A673 (cell line): Measurements from ENCODE around the gene ELFN2. TPM values are rescaled to one million over a fixed set of nuclear protein-coding genes. Genes with fewer than 3 reads are reported as not detected.

Source experiments
- BruUV-seq: library from RNA; stranded (reverse); fragments of 400-500 nt; replicated peaks from 2 replicates; lab custom pipeline; 2021; lab: Mats Ljungman, UMichigan
- CTCF ChIA-PET: fragments of 300-600 bp; sonication (Branson Sonifier 250); formaldehyde crosslinking; loops from one replicate; lab custom pipeline; 2022; ENCODE audit warnings: antibody characterized with exemption; lab: Charles Lee
- POLR2A ChIA-PET: fragments of 300-600 bp; sonication (Branson Sonifier 250); formaldehyde crosslinking; loops from one replicate; lab custom pipeline; 2022; ENCODE audit warnings: antibody characterized with exemption; ENCODE audit not compliant: low non-redundant PET; lab: Charles Lee
- DNase-seq: peaks from one replicate; pipeline ENCODE4 v3.0.0-alpha.2; 2015; ENCODE audit warnings: low spot score
- H3K27ac ChIP-seq: fragments of 200-600 bp; sonication (generic); 2 replicates; pipeline ENCODE4 v1.5.1; 2016; ENCODE audit warnings: mixed run types, low read depth, mild to moderate bottlenecking, mixed read lengths, antibody characterized with exemption, low read length; ENCODE audit not compliant: poor library complexity, severe bottlenecking
- H3K27me3 ChIP-seq: fragments of 200-600 bp; sonication (generic); replicated peaks from 2 replicates; pipeline ENCODE4 v1.6.1; 2017; ENCODE audit warnings: mixed run types, low read depth, mild to moderate bottlenecking, mixed read lengths, antibody characterized with exemption, low read length; ENCODE audit not compliant: insufficient read depth, poor library complexity
- H3K36me3 ChIP-seq: fragments of 200-600 bp; sonication (generic); 2 replicates; pipeline ENCODE4 v1.6.1; 2016; ENCODE audit warnings: mixed run types, mild to moderate bottlenecking, mixed read lengths, antibody characterized with exemption, low read length; ENCODE audit not compliant: insufficient read depth, poor library complexity, severe bottlenecking
- H3K4me1 ChIP-seq: fragments of 200-600 bp; sonication (generic); 2 replicates; pipeline ENCODE4 v1.6.1; 2017; ENCODE audit warnings: mixed run types, mild to moderate bottlenecking, mixed read lengths, antibody characterized with exemption, low read length; ENCODE audit not compliant: insufficient read depth, poor library complexity, severe bottlenecking
- H3K4me3 ChIP-seq: fragments of 200-600 bp; sonication (generic); 2 replicates; pipeline ENCODE4 v1.5.1; 2016; ENCODE audit warnings: low read depth, mixed run types, mild to moderate bottlenecking, mixed read lengths, low read length; ENCODE audit not compliant: poor library complexity, severe bottlenecking
- H3K9me3 ChIP-seq: fragments of 200-600 bp; sonication (generic); 2 replicates; pipeline ENCODE4 v1.6.1; 2016; ENCODE audit warnings: mixed run types, low read depth, mild to moderate bottlenecking, mixed read lengths, antibody characterized with exemption, low read length; ENCODE audit not compliant: poor library complexity, severe bottlenecking
- EZH2 ChIP-seq: fragments of 200-600 bp; sonication (generic); IDR thresholded peaks from 2 replicates; pipeline ENCODE4 v1.6.1; 2017; ENCODE audit warnings: borderline replicate concordance, low read depth, mild to moderate bottlenecking, mixed read lengths, antibody characterized with exemption, low read length; ENCODE audit not compliant: poor library complexity, severe bottlenecking
- intact Hi-C: fragments of 100-400 bp; cut with micrococcal nuclease; formaldehyde crosslinking; loops from one replicate; pipeline ENCODE4 v1.10.0; 2022; ENCODE audit not compliant: unreplicated experiment
- total RNA-seq: library from RNA; stranded (reverse); gene quantifications from 2 replicates; pipeline ENCODE4 v1.2.3, GENCODE V29; 2021
- TF ChIP-seq, protein P1 (sequence below): fragments of 300-800, 200-600 bp; sonication (generic); conservative IDR thresholded peaks from 2 replicates; pipeline ENCODE4 v1.5.1; 2017; ENCODE audit warnings: low read depth, mild to moderate bottlenecking, antibody characterized with exemption, low read length, moderate library complexity, mixed read lengths

The ELFN2 gene
- total RNA-seq, 1 experiment from 2014 or later = not detected

DNA sequence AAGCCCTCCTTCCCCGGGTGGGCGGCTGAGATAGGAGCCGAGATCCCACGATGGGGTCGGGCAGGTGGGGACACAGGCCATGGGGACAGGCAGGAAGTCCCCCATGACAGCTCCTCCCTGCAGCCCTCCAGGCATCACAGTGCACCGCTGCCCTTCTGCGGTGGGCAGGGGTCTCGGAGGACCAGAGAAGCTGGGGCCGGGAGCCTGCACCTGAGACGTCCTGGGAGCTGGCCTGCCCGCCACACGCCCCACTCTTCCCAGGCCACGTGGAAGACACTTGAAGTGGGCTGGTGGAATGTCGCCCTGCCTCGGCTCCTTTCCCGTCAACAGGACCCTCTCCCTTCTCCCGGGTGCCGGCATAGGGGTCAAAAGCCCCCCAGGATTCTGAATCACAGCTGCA is 55.4 kb downstream of the ELFN2 start:
- BruUV-seq = no TSS peak
- intact Hi-C loops = no loop called here

GRCh38 chr22:37371491-37371890 is 55.8 kb downstream of the ELFN2 start:
- no peak overlapping the region for H3K27ac ChIP-seq
- H3K9me3 ChIP-seq = no peaks in the 10 kb centered on the region
- ChIA-PET CTCF (no interaction called here), POLR2A (no interaction called here)
- no peak for TF ChIP-seq EZH2
- TF ChIP-seq, protein P1, sequence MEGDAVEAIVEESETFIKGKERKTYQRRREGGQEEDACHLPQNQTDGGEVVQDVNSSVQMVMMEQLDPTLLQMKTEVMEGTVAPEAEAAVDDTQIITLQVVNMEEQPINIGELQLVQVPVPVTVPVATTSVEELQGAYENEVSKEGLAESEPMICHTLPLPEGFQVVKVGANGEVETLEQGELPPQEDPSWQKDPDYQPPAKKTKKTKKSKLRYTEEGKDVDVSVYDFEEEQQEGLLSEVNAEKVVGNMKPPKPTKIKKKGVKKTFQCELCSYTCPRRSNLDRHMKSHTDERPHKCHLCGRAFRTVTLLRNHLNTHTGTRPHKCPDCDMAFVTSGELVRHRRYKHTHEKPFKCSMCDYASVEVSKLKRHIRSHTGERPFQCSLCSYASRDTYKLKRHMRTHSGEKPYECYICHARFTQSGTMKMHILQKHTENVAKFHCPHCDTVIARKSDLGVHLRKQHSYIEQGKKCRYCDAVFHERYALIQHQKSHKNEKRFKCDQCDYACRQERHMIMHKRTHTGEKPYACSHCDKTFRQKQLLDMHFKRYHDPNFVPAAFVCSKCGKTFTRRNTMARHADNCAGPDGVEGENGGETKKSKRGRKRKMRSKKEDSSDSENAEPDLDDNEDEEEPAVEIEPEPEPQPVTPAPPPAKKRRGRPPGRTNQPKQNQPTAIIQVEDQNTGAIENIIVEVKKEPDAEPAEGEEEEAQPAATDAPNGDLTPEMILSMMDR = no peak
- intact Hi-C loops = no loop called here
- no peaks in the 10 kb centered on the region for H3K4me1 ChIP-seq
- BruUV-seq = no TSS peak
- H3K4me3 ChIP-seq = no peak overlapping the region
- no peaks in the 10 kb centered on the region for H3K27me3 ChIP-seq
- no peaks in the 10 kb centered on the region for H3K36me3 ChIP-seq
- no peak for DNase-seq

More for the DNA sequence above, 55.4 kb downstream of the ELFN2 start:
- H3K4me1 ChIP-seq = no peaks in the 10 kb centered on the region
- TF ChIP-seq, protein P1 = no peak
- TF ChIP-seq EZH2 = no peak
- H3K4me3 ChIP-seq = no peak overlapping the region
- no peak overlapping the region for H3K27ac ChIP-seq
- no peaks in the 10 kb centered on the region for H3K9me3 ChIP-seq
- H3K27me3 ChIP-seq = no peaks in the 10 kb centered on the region
- POLR2A ChIA-PET = no interaction called here
- DNase-seq = no peak
- CTCF ChIA-PET = no interaction called here
- H3K36me3 ChIP-seq = no peaks in the 10 kb centered on the region

GRCh38 chr22:37370306-37370979 is 56.8 kb downstream of the ELFN2 start:
- H3K36me3 ChIP-seq = no peaks in the 10 kb centered on the region
- no TSS peak for BruUV-seq
- POLR2A ChIA-PET = no interaction called here
- H3K4me1 ChIP-seq = no peaks in the 10 kb centered on the region
- H3K27me3 ChIP-seq = no peaks in the 10 kb centered on the region
- no peak for DNase-seq
- H3K27ac ChIP-seq = no peak overlapping the region
- CTCF ChIA-PET = no interaction called here
- no peaks in the 10 kb centered on the region for H3K9me3 ChIP-seq
- TF ChIP-seq, protein P1 = no peak
- TF ChIP-seq EZH2 = no peak
- H3K4me3 ChIP-seq = no peak overlapping the region
- intact Hi-C loops = no loop called here
